GM12874 (cell line): ENCODE data around the gene PRKCQ.

Experiments
- CTCF ChIP-seq: IDR thresholded peaks from 2 replicates; pipeline ENCODE4 v1.5.1; 2011; ENCODE audit warnings: low read depth, mild to moderate bottlenecking, control low read depth, low read length, moderate library complexity; ENCODE audit not compliant: insufficient read depth

PRKCQ gene

GRCh38 chr10:6386346-6386745, 193.7 kb downstream of the PRKCQ start:
- no peak for TF ChIP-seq CTCF

GRCh38 chr10:6385665-6386064, 194.4 kb downstream of the PRKCQ start:
- TF ChIP-seq CTCF: no peak

DNA sequence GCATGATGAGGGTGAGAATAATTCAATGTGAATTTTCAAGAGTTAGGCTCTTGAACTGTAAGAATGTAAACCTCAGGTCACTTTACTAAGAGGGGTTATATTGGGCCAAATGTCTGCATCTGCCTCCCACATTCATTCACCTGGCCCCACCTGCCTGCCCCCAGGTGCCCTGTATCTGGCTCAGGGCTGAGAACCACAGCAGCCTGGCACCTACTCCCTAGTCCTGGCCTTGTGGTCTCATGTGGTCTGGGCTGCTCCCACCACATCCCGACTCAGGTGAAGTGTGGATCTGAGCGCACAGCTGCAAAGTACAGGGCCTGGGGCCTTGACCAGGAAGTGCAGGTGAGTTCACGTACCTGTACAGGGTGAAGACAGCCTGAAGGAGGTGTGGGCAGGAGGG, 195.2 kb downstream of the PRKCQ start:
- TF ChIP-seq CTCF: no peak

GRCh38 chr10:6384031-6384430, 196.0 kb downstream of the PRKCQ start:
- no peak for TF ChIP-seq CTCF

- no peak for TF ChIP-seq CTCF
These were observed 196.8 kb downstream of the PRKCQ start for GRCh38 chr10:6383096-6383812.

DNA sequence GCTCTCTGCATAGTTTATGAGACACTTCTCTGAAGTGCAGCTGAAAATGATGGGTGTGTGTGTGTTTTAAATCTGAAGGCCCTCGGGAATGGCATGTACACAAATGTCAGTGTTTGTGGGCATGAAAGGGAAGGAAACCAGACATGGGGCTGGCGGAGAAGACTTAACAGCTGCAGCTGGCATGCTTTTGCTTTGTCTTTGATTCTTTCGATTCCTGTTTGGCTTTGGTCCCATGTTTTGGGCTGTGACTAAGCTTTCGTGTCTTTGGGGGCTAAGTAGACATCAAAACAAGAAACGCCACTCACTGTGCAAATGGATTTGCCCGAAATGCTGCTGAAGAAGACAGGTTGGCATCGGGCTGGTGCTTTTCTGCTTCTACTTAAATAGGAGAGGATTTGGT, 198.0 kb downstream of the PRKCQ start:
- TF ChIP-seq CTCF: no peak

GRCh38 chr10:6379015-6379776, 200.9 kb downstream of the PRKCQ start:
- no peak for TF ChIP-seq CTCF
